K562 (cell line): ENCODE data around the gene NFATC1. TPM values are rescaled to one million over a fixed set of nuclear protein-coding genes. Genes with fewer than 3 reads are reported as not detected.
A peak's percentile ranks its signal among the peaks of the same experiment; 100 is the strongest.

Experiments
- ARID4B ChIP-seq: sonication (generic); formaldehyde crosslinking; IDR thresholded peaks from 2 replicates; pipeline ENCODE4 v1.8.0; 2022; ENCODE audit warnings: mild to moderate bottlenecking, missing genetic modification reagents
- BRD9 ChIP-seq: fragments of 450-650 bp; IDR thresholded peaks from 2 replicates; pipeline ENCODE4 v1.6.1; 2018; ENCODE audit warnings: low read depth; ENCODE audit not compliant: partially characterized antibody
- CEBPG ChIP-seq, 3 experiments: fragments of 200-800 bp in 1 of 3; sonication (Bioruptor generic) in 1 of 3; sonication (generic) in 1 of 3; formaldehyde crosslinking in 1 of 3; IDR thresholded peaks in 2 of 3; conservative IDR thresholded peaks in 1 of 3; 2 replicates each; pipeline versions ENCODE4 v1.6.1 to v1.8.0; 2016 to 2022; ENCODE audit warnings: missing compliant biosample characterization in 2 of 3, missing genetic modification characterization in 2 of 3, mild to moderate bottlenecking in 1 of 3, missing genetic modification reagents in 1 of 3
- CREB1 ChIP-seq, 2 experiments: sonication (generic) in 1 of 2; formaldehyde crosslinking in 1 of 2; IDR thresholded peaks; 2 replicates each; pipeline versions ENCODE4 v1.6.1 to v1.8.0; 2012 to 2022; ENCODE audit warnings: inconsistent platforms in 1 of 2, mild to moderate bottlenecking in 1 of 2, missing genetic modification reagents in 1 of 2, moderate library complexity in 1 of 2
- CREM ChIP-seq: IDR thresholded peaks from 2 replicates; pipeline ENCODE4 v1.6.1; 2014; ENCODE audit warnings: antibody characterized with exemption, low read depth
- HINFP ChIP-seq: fragments of 450-650 bp; conservative IDR thresholded peaks from 2 replicates; pipeline ENCODE4 v1.6.1; 2016; ENCODE audit warnings: missing genetic modification characterization, low read depth, mild to moderate bottlenecking, control low read depth, missing compliant biosample characterization
- HOXB6 ChIP-seq: fragments of 250-450 bp; sonication (Bioruptor Pico); IDR thresholded peaks from 2 replicates; pipeline ENCODE4 v1.5.1; 2022; ENCODE audit warnings: mild to moderate bottlenecking, borderline replicate concordance
- KDM5B ChIP-seq: fragments of 200-600 bp; sonication (generic); IDR thresholded peaks from 2 replicates; pipeline ENCODE4 v1.6.1; 2012; ENCODE audit warnings: low read depth, mild to moderate bottlenecking, moderate library complexity, low read length, control low read depth, inconsistent platforms; ENCODE audit not compliant: insufficient replicate concordance
- MLX ChIP-seq, 2 experiments: fragments of 450-650 bp in 1 of 2; sonication (generic) in 1 of 2; formaldehyde crosslinking; conservative IDR thresholded peaks; 2 replicates each; pipeline versions ENCODE4 v1.4.0 to v1.8.1; 2020 to 2022; ENCODE audit warnings: mild to moderate bottlenecking in 1 of 2, missing genetic modification reagents in 1 of 2
- MNT ChIP-seq, 2 experiments: fragments of 450-650 bp; conservative IDR thresholded peaks; 2 replicates each; pipeline ENCODE4 v1.6.1; 2017; ENCODE audit warnings: mild to moderate bottlenecking in 2 of 2, moderate library complexity in 2 of 2
- NR3C1 ChIP-seq: sonication (generic); formaldehyde crosslinking; IDR thresholded peaks from 2 replicates; pipeline ENCODE4 v1.8.1; 2022; ENCODE audit warnings: missing genetic modification reagents
- PREB ChIP-seq: sonication (generic); formaldehyde crosslinking; IDR thresholded peaks from 2 replicates; pipeline ENCODE4 v1.8.1; 2023; ENCODE audit warnings: mild to moderate bottlenecking, missing genetic modification reagents
- SIX5 ChIP-seq, 2 experiments: IDR thresholded peaks; 2 replicates each; pipeline ENCODE4 v1.6.1; 2011; ENCODE audit warnings: low read length in 2 of 2, borderline replicate concordance in 1 of 2, low read depth in 1 of 2, mild to moderate bottlenecking in 1 of 2, moderate library complexity in 1 of 2; ENCODE audit not compliant: insufficient read depth in 1 of 2
- ZKSCAN1 ChIP-seq: fragments of 150-350 bp; IDR thresholded peaks from 2 replicates; pipeline ENCODE4 v1.6.1; 2016; ENCODE audit warnings: low read depth, low read length
- polyA plus RNA-seq, 8 experiments: library from polyadenylated mRNA; depleted of rRNA in 4 of 8; stranded (reverse) in 5 of 8; unstranded in 3 of 8; fragments of >200 nt; fragmentation: Nextera tagmentation in 2 of 8; fragmentation: Illumina TruSeq in 1 of 8; extraction: Ambion mirVana in 2 of 8; extraction: Trizol in 1 of 8; gene quantifications; 2 replicates each; pipeline versions ENCODE4 v1.2.1 to v1.2.3, GENCODE V29; 2011 to 2014; ENCODE audit warnings: inconsistent platforms in 1 of 8, missing spikeins in 1 of 8
- total RNA-seq, 7 experiments: library from RNA; depleted of rRNA in 6 of 7; stranded (reverse); fragments of >200 nt in 6 of 7; fragmentation: Illumina TruSeq in 2 of 7; extraction: Trizol in 2 of 7; gene quantifications; 2 replicates each; pipeline versions ENCODE4 v1.2.1 to v1.2.3, GENCODE V29; 2011 to 2021; ENCODE audit warnings: low replicate concordance in 1 of 7

The NFATC1 gene
- total and polyA plus RNA-seq, 9 of the 15 experiments (the other 6 are each of a cell fraction or from before 2014, with no cell fraction given): 1.1 to 16.4 (median 2.5) TPM

GRCh38 chr18:79515944-79516351, 120.2 kb downstream of the NFATC1 start (continued):
- TF ChIP-seq MNT (conservative IDR thresholded peaks at IDR 0.05): peak; percentile 29 to 42; a peak in 2 of 4 replicates
- no peak for TF ChIP-seq KDM5B
- TF ChIP-seq CREM: no peak
- no peak for TF ChIP-seq HOXB6
- TF ChIP-seq SIX5 (IDR thresholded peaks at IDR 0.05; ENCODE audit: borderline replicate concordance in 1 of 2, insufficient read depth in 1 of 2, low read depth in 1 of 2, low read length in 2 of 2): no peak
- TF ChIP-seq CEBPG (CRISPR knock-in tag; IDR thresholded peaks at IDR 0.05): peak; percentile 21; the same call in 1 of the 2 replicates
- TF ChIP-seq CEBPG (tag; conservative IDR thresholded peaks at IDR 0.05 in 1 of 2, IDR thresholded peaks at IDR 0.05 in 1 of 2): no peak
- TF ChIP-seq ARID4B (CRISPR knock-in tag): 0 out of 2 replicates have a peak, but pooled peaks have one; percentile 33
- TF ChIP-seq NR3C1 (CRISPR knock-in tag): no peak
- TF ChIP-seq MLX (CRISPR knock-in tag; conservative IDR thresholded peaks at IDR 0.05): no peak
- no peak for TF ChIP-seq HINFP (tag)
- TF ChIP-seq PREB (CRISPR knock-in tag): no peak
- TF ChIP-seq ZKSCAN1: no peak
- TF ChIP-seq CREB1 (IDR thresholded peaks at IDR 0.05): no peak
- TF ChIP-seq CREB1 (CRISPR knock-in tag; IDR thresholded peaks at IDR 0.05): peak; percentile 48; the same call in 1 of the 2 replicates
- TF ChIP-seq BRD9: no peak
